K562 (cell line): ENCODE measurements around the gene PSMD2. TPM values are rescaled to one million over a fixed set of nuclear protein-coding genes. Genes with fewer than 3 reads are reported as not detected.
A peak's percentile ranks its signal among the peaks of the same experiment; 100 is the strongest.

Experiments used
- HMGN3 ChIP-seq: IDR thresholded peaks from 2 replicates; pipeline ENCODE4 v1.6.1; 2011; ENCODE audit warnings: borderline replicate concordance, low read depth, mild to moderate bottlenecking, mixed read lengths, low read length; ENCODE audit not compliant: insufficient read length; ENCODE audit errors: extremely low read depth
- PCBP1 ChIP-seq: fragments of 200-400 bp; formaldehyde crosslinking; IDR thresholded peaks from 2 replicates; pipeline ENCODE4 v1.6.1; 2018; ENCODE audit warnings: mild to moderate bottlenecking, low read depth, low read length; ENCODE audit not compliant: poor library complexity, severe bottlenecking
- PML ChIP-seq: IDR thresholded peaks from 2 replicates; pipeline ENCODE4 v1.6.1; 2012; ENCODE audit warnings: low read length, inconsistent platforms
- POLR2B ChIP-seq: fragments of 450-650 bp; IDR thresholded peaks from 2 replicates; pipeline ENCODE4 v1.6.1; 2018; ENCODE audit warnings: low read depth; ENCODE audit not compliant: partially characterized antibody
- RBM15 ChIP-seq: fragments of 200-400 bp; formaldehyde crosslinking; IDR thresholded peaks from 2 replicates; pipeline ENCODE4 v1.6.1; 2018; ENCODE audit warnings: mild to moderate bottlenecking, low read length, moderate library complexity; ENCODE audit not compliant: insufficient read depth
- ZNF561 ChIP-seq: fragments of 450-650 bp; formaldehyde crosslinking; conservative IDR thresholded peaks from 2 replicates; pipeline ENCODE4 v1.4.0; 2020; ENCODE audit warnings: mild to moderate bottlenecking, moderate library complexity
- ZNF707 ChIP-seq: fragments of 250-450 bp; sonication (Bioruptor Pico); conservative IDR thresholded peaks from 2 replicates; pipeline ENCODE4 v1.8.0; 2022; ENCODE audit warnings: inconsistent platforms, mild to moderate bottlenecking, moderate library complexity
- polyA plus RNA-seq, 8 experiments: library from polyadenylated mRNA; depleted of rRNA in 4 of 8; stranded (reverse) in 5 of 8; unstranded in 3 of 8; fragments of >200 nt; fragmentation: Nextera tagmentation in 2 of 8; fragmentation: Illumina TruSeq in 1 of 8; extraction: Ambion mirVana in 2 of 8; extraction: Trizol in 1 of 8; gene quantifications; 2 replicates each; pipeline versions ENCODE4 v1.2.1 to v1.2.3, GENCODE V29; 2011 to 2014; ENCODE audit warnings: inconsistent platforms in 1 of 8, missing spikeins in 1 of 8
- total RNA-seq, 7 experiments: library from RNA; depleted of rRNA in 6 of 7; stranded (reverse); fragments of >200 nt in 6 of 7; fragmentation: Illumina TruSeq in 2 of 7; extraction: Trizol in 2 of 7; gene quantifications; 2 replicates each; pipeline versions ENCODE4 v1.2.1 to v1.2.3, GENCODE V29; 2011 to 2021; ENCODE audit warnings: low replicate concordance in 1 of 7
- TF ChIP-seq, protein P1 (sequence below), 3 experiments: fragments of 200-800 bp in 1 of 3; fragments of 250-450 bp in 1 of 3; fragments of 450-650 bp in 1 of 3; sonication (Bioruptor Pico) in 1 of 3; sonication (Bioruptor generic) in 1 of 3; formaldehyde crosslinking in 1 of 3; IDR thresholded peaks; 2 replicates each; pipeline versions ENCODE4 v1.6.1 to v1.8.0; 2016 to 2022; ENCODE audit warnings: mild to moderate bottlenecking in 2 of 3, missing genetic modification characterization in 2 of 3, missing compliant biosample characterization in 1 of 3, moderate library complexity in 1 of 3
- TF ChIP-seq, protein P2 (sequence below): fragments of 450-650 bp; IDR thresholded peaks from 2 replicates; pipeline ENCODE4 v1.6.1; 2017; ENCODE audit warnings: antibody characterized with exemption, mild to moderate bottlenecking
- TF ChIP-seq, protein P3 (sequence below): sonication (generic); formaldehyde crosslinking; IDR thresholded peaks from 2 replicates; pipeline ENCODE4 v1.8.1; 2023; ENCODE audit warnings: mild to moderate bottlenecking, missing genetic modification reagents
- TF ChIP-seq, protein P4 (sequence below), 2 experiments: fragments of 450-650 bp; IDR thresholded peaks; 2 replicates each; pipeline ENCODE4 v1.6.1; 2016

PSMD2 gene
- total and polyA plus RNA-seq, 9 of the 15 experiments (the other 6 are each of a cell fraction or from before 2014, with no cell fraction given), result 152 to 484 (median 295) TPM

- TF ChIP-seq, protein P1, sequence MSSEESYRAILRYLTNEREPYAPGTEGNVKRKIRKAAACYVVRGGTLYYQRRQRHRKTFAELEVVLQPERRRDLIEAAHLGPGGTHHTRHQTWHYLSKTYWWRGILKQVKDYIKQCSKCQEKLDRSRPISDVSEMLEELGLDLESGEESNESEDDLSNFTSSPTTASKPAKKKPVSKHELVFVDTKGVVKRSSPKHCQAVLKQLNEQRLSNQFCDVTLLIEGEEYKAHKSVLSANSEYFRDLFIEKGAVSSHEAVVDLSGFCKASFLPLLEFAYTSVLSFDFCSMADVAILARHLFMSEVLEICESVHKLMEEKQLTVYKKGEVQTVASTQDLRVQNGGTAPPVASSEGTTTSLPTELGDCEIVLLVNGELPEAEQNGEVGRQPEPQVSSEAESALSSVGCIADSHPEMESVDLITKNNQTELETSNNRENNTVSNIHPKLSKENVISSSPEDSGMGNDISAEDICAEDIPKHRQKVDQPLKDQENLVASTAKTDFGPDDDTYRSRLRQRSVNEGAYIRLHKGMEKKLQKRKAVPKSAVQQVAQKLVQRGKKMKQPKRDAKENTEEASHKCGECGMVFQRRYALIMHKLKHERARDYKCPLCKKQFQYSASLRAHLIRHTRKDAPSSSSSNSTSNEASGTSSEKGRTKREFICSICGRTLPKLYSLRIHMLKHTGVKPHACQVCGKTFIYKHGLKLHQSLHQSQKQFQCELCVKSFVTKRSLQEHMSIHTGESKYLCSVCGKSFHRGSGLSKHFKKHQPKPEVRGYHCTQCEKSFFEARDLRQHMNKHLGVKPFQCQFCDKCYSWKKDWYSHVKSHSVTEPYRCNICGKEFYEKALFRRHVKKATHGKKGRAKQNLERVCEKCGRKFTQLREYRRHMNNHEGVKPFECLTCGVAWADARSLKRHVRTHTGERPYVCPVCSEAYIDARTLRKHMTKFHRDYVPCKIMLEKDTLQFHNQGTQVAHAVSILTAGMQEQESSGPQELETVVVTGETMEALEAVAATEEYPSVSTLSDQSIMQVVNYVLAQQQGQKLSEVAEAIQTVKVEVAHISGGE (CRISPR knock-in tag; IDR thresholded peaks at IDR 0.05), result peak in 1 of 3 experiments; percentile 72; a peak in 2 of 6 replicates
- no peak for TF ChIP-seq POLR2B
- no peak for TF ChIP-seq ZNF561 (CRISPR knock-in tag)
- no peak for TF ChIP-seq PML
- TF ChIP-seq ZNF707 (CRISPR knock-in tag), result no peak
- TF ChIP-seq, protein P2, sequence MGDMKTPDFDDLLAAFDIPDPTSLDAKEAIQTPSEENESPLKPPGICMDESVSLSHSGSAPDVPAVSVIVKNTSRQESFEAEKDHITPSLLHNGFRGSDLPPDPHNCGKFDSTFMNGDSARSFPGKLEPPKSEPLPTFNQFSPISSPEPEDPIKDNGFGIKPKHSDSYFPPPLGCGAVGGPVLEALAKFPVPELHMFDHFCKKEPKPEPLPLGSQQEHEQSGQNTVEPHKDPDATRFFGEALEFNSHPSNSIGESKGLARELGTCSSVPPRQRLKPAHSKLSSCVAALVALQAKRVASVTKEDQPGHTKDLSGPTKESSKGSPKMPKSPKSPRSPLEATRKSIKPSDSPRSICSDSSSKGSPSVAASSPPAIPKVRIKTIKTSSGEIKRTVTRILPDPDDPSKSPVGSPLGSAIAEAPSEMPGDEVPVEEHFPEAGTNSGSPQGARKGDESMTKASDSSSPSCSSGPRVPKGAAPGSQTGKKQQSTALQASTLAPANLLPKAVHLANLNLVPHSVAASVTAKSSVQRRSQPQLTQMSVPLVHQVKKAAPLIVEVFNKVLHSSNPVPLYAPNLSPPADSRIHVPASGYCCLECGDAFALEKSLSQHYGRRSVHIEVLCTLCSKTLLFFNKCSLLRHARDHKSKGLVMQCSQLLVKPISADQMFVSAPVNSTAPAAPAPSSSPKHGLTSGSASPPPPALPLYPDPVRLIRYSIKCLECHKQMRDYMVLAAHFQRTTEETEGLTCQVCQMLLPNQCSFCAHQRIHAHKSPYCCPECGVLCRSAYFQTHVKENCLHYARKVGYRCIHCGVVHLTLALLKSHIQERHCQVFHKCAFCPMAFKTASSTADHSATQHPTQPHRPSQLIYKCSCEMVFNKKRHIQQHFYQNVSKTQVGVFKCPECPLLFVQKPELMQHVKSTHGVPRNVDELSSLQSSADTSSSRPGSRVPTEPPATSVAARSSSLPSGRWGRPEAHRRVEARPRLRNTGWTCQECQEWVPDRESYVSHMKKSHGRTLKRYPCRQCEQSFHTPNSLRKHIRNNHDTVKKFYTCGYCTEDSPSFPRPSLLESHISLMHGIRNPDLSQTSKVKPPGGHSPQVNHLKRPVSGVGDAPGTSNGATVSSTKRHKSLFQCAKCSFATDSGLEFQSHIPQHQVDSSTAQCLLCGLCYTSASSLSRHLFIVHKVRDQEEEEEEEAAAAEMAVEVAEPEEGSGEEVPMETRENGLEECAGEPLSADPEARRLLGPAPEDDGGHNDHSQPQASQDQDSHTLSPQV, result peak; percentile 38; the same call in 1 of the 2 replicates
- TF ChIP-seq RBM15, result no peak
- TF ChIP-seq PCBP1, result peak; percentile 90
- TF ChIP-seq, protein P3, sequence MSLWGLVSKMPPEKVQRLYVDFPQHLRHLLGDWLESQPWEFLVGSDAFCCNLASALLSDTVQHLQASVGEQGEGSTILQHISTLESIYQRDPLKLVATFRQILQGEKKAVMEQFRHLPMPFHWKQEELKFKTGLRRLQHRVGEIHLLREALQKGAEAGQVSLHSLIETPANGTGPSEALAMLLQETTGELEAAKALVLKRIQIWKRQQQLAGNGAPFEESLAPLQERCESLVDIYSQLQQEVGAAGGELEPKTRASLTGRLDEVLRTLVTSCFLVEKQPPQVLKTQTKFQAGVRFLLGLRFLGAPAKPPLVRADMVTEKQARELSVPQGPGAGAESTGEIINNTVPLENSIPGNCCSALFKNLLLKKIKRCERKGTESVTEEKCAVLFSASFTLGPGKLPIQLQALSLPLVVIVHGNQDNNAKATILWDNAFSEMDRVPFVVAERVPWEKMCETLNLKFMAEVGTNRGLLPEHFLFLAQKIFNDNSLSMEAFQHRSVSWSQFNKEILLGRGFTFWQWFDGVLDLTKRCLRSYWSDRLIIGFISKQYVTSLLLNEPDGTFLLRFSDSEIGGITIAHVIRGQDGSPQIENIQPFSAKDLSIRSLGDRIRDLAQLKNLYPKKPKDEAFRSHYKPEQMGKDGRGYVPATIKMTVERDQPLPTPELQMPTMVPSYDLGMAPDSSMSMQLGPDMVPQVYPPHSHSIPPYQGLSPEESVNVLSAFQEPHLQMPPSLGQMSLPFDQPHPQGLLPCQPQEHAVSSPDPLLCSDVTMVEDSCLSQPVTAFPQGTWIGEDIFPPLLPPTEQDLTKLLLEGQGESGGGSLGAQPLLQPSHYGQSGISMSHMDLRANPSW (CRISPR knock-in tag), result no peak
- TF ChIP-seq HMGN3, result peak; percentile 43
- TF ChIP-seq, protein P4, sequence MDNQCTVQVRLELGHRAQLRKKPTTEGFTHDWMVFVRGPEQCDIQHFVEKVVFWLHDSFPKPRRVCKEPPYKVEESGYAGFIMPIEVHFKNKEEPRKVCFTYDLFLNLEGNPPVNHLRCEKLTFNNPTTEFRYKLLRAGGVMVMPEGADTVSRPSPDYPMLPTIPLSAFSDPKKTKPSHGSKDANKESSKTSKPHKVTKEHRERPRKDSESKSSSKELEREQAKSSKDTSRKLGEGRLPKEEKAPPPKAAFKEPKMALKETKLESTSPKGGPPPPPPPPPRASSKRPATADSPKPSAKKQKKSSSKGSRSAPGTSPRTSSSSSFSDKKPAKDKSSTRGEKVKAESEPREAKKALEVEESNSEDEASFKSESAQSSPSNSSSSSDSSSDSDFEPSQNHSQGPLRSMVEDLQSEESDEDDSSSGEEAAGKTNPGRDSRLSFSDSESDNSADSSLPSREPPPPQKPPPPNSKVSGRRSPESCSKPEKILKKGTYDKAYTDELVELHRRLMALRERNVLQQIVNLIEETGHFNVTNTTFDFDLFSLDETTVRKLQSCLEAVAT (IDR thresholded peaks at IDR 0.05), result no peak
These were observed 15.9 kb downstream of the PSMD2 start (continued) for GRCh38 chr3:184314700-184315542.
